Neural crest cell (in vitro differentiated cells): Measurements from ENCODE around the gene PVALB. TPM values are rescaled to one million over a fixed set of nuclear protein-coding genes. Genes with fewer than 3 reads are reported as not detected.
A peak's percentile ranks its signal among the peaks of the same experiment; 100 is the strongest.

Experiments
- DNase-seq: peaks from one replicate; pipeline ENCODE4 v3.0.0; 2021; ENCODE audit warnings: low read depth, mixed read lengths, low spot score
- H3K27ac Mint-ChIP-seq: one replicate; pipeline ENCODE4 v1.8.0; 2021; ENCODE audit warnings: mild to moderate bottlenecking, mixed read lengths; ENCODE audit not compliant: unreplicated experiment
- H3K27me3 Mint-ChIP-seq: 2 replicates; pipeline ENCODE4 v1.8.0; 2021; ENCODE audit warnings: low read depth, mild to moderate bottlenecking, mixed read lengths
- H3K36me3 Mint-ChIP-seq: 2 replicates; pipeline ENCODE4 v1.8.0; 2021; ENCODE audit warnings: low read depth, mild to moderate bottlenecking, mixed read lengths
- H3K4me1 Mint-ChIP-seq: 2 replicates; pipeline ENCODE4 v1.8.0; 2021; ENCODE audit warnings: mixed read lengths
- H3K4me3 Mint-ChIP-seq: one replicate; pipeline ENCODE4 v1.8.0; 2021; ENCODE audit warnings: mild to moderate bottlenecking, mixed read lengths
- H3K9me3 Mint-ChIP-seq: 2 replicates; pipeline ENCODE4 v1.8.0; 2021; ENCODE audit warnings: mixed read lengths
- long read RNA-seq: library from polyadenylated mRNA; unstranded; transcript quantifications from one replicate; pipeline ENCODE4 v2.0.0, GENCODE V29; 2020
- total RNA-seq: library from RNA; stranded (reverse); gene quantifications from 2 replicates; pipeline ENCODE4 v1.2.1, GENCODE V29; 2021
- TF ChIP-seq, protein P1 (sequence below): fragments of 200-600 bp; sonication (generic); conservative IDR thresholded peaks from 2 replicates; pipeline ENCODE4 v1.5.0; 2021; ENCODE audit warnings: antibody characterized with exemption, mild to moderate bottlenecking

PVALB gene, protein sequence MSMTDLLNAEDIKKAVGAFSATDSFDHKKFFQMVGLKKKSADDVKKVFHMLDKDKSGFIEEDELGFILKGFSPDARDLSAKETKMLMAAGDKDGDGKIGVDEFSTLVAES
- total RNA-seq: 0.61 and 0.68 TPM in 2 replicates
- long read RNA-seq, partial matches to known transcripts: 0 of 1 reads
- long read RNA-seq, other reads (novel, unspliced or antisense): 1 of 1 reads

DNA sequence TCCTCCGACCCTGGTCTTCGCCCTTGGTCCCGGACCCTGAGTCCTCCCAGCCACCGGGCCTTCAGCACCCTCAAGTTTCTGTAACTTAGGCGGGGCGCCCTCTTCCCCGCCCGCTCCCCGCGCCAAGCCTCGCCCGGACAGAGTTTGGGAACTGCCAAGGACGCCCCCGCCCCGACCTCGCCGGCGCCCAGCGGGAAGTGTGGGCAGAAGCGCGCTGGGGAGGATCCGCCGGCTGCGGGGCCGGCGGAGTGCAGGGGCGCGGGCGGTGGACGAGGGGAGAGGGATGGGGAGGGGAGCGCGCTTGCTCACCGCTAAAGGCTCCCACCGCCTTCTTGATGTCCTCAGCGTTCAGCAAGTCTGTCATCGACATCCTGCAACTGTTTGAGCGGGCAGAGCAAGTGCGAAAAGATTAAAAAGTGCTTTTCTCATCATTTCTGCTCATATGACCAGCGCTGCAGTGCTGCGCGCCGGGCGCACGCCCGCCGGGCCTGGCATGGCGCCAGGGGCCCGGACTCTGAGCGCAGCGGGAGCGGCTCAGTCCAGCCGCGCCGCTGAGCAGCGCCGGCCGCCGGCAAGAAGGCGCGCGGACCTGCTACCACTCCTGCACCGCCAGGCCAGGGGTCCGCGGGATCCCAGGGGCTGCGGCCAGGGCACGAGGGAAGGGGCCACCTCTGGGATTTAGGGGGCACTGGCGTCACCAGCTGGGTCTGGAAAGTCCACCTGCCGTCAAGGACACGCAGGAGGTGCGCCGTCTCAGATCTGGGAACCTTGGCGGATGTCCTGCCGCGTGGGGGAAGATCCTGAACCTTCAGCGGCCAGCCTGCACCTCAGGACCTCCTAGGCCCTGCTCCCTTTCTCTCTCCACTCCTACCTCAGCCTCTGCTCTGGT lies at the start of gene PVALB:
Gene PVALB (minus strand): TSS at position 400 of the 889 bp plus-strand sequence. CDS start 30 bp downstream, at position 370.
- Mint-ChIP-seq H3K4me1 (peaks cover 6% of the 10 kb centered on the region), H3K9me3 (no peaks in the 10 kb centered on the region), H3K27me3 (peaks cover 94% of the 10 kb centered on the region), H3K36me3 (no peaks in the 10 kb centered on the region), H3K27ac (no peak within 1 kb of the TSS), H3K4me3 (peak within 1 kb of the TSS; percentile 69)
- DNase-seq: no peak
- TF ChIP-seq, protein P1, sequence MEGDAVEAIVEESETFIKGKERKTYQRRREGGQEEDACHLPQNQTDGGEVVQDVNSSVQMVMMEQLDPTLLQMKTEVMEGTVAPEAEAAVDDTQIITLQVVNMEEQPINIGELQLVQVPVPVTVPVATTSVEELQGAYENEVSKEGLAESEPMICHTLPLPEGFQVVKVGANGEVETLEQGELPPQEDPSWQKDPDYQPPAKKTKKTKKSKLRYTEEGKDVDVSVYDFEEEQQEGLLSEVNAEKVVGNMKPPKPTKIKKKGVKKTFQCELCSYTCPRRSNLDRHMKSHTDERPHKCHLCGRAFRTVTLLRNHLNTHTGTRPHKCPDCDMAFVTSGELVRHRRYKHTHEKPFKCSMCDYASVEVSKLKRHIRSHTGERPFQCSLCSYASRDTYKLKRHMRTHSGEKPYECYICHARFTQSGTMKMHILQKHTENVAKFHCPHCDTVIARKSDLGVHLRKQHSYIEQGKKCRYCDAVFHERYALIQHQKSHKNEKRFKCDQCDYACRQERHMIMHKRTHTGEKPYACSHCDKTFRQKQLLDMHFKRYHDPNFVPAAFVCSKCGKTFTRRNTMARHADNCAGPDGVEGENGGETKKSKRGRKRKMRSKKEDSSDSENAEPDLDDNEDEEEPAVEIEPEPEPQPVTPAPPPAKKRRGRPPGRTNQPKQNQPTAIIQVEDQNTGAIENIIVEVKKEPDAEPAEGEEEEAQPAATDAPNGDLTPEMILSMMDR: no peak

DNA sequence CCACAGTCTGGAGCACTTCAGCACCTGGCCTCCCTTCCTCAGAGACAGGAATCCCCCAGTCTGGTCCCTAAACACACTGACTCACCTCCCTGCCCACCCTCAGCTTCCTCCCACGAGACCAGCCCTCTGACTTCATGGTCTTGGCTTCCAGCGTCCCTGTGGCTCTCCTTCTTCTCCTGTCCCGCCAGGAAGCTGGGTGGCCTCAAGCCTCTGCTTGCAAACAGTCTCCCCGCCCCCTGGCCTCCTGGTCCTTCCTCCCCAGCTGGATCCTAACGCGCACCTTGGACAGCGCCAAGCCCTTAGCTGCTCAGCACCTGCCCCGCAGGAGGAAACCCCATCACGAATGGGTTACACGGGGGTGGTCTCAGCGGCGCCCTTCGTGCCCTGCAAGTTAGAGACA lies 48.5 kb upstream of the PVALB start:
- Mint-ChIP-seq H3K27me3 (peaks cover 52% of the 10 kb centered on the region), H3K4me1 (no peaks in the 10 kb centered on the region), H3K4me3 (no peak overlapping the region), H3K36me3 (no peaks in the 10 kb centered on the region), H3K9me3 (no peaks in the 10 kb centered on the region), H3K27ac (no peak overlapping the region)
- TF ChIP-seq, protein P1: no peak
- DNase-seq: no peak

DNA sequence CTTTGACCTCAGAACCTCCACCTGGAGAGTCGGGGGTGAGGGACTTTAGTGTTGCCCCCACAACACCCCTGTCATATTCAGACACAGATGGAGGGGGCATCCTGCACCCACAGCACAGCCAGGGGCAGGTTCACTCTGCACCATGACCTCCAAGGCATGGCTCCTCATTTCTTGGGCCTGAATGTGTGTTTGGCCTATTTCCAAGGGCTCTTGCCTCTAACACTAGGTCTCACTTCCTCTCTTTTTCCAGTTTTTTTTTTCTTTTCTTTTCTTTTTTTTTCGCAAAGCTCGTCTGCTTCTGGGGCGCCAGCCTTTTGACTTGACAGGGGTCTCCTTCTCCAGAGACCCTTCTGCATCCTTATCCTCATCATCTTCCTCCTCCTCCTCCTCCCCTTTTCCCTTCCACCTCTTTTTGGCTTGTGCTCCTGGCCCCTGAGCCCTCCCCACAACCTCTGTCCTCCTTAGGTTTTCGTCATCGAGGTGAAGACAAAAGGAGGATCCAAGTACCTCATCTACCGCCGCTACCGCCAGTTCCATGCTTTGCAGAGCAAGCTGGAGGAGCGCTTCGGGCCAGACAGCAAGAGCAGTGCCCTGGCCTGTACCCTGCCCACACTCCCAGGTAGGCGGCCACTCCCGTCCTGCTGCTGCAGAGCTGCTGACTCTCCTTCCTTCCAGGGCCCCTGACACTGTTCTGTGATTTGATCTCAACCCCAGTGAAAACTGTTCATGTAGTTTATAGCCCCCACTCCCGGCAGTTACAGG lies 47.8 kb upstream of the PVALB start:
- H3K27me3 Mint-ChIP-seq: peaks cover 47% of the 10 kb centered on the region
- H3K27ac Mint-ChIP-seq: no peak overlapping the region
- no peaks in the 10 kb centered on the region for H3K4me1 Mint-ChIP-seq
- no peaks in the 10 kb centered on the region for H3K36me3 Mint-ChIP-seq
- no peaks in the 10 kb centered on the region for H3K9me3 Mint-ChIP-seq
- no peak overlapping the region for H3K4me3 Mint-ChIP-seq
- DNase-seq: no peak
- TF ChIP-seq, protein P1: no peak

DNA sequence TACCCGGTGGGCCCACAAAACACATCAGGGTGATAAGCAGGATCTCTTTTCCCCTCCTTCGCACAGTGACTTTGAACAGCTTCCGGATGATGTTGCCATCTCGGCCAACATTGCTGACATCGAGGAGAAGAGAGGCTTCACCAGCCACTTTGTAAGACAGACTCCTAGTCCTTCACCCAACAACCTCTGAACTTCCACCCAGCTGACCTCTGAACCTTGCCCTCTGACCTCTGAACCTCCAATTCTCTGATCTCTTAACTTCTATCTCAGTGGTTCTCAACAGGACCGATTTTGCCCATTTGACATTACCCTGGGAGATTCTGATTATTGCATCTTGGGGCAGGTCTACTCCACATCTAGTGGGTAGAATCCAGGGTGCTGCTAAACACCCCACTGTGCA lies 47.1 kb upstream of the PVALB start:
- TF ChIP-seq, protein P1: no peak
- Mint-ChIP-seq H3K4me3 (no peak overlapping the region), H3K9me3 (no peaks in the 10 kb centered on the region), H3K27ac (no peak overlapping the region), H3K36me3 (no peaks in the 10 kb centered on the region), H3K4me1 (no peaks in the 10 kb centered on the region), H3K27me3 (peaks cover 45% of the 10 kb centered on the region)
- DNase-seq: no peak

DNA sequence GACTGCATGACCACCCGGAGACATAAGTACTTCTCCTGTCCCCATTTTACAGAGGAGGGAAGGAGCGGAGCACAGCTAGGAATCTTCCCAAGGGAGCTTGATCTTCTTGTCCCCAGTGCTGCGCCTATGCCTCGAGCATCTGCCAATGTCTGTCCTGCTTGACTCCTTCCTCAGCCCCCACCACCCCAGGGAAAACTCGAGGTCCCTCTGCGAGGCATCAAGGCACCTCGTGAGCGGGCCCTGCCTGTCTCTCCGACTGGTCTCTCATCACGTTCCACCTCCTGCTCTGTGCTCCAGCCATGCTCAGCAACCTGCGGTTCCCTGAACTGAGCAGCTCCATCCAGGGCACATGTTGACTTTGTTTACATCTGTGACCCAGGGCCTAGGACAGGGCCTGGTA lies 46.4 kb upstream of the PVALB start:
- Mint-ChIP-seq H3K27ac (no peak overlapping the region), H3K27me3 (peaks cover 47% of the 10 kb centered on the region), H3K4me3 (no peak overlapping the region), H3K9me3 (no peaks in the 10 kb centered on the region), H3K4me1 (no peaks in the 10 kb centered on the region), H3K36me3 (no peaks in the 10 kb centered on the region)
- DNase-seq: no peak
- TF ChIP-seq, protein P1: no peak
